KMS-11 (cell line): ENCODE data around the gene SHISA8.

ENCODE experiments used
- H2AFZ ChIP-seq: fragments of 200-600 bp; sonication (generic); 2 replicates; pipeline ENCODE4 v1.6.1; 2016; ENCODE audit warnings: antibody characterized with exemption, mixed run types, low read depth
- H3K27ac ChIP-seq: fragments of 200-600 bp; sonication (generic); 2 replicates; pipeline ENCODE4 v1.6.1; 2016; ENCODE audit warnings: mild to moderate bottlenecking, mixed run types
- H3K27me3 ChIP-seq: fragments of 200-600 bp; sonication (generic); 2 replicates; pipeline ENCODE4 v1.6.1; 2017; ENCODE audit warnings: mild to moderate bottlenecking, low read depth, mixed run types, moderate library complexity; ENCODE audit not compliant: insufficient read depth
- H3K36me3 ChIP-seq: fragments of 200-600 bp; sonication (generic); 2 replicates; pipeline ENCODE4 v1.6.1; 2017; ENCODE audit warnings: mild to moderate bottlenecking, mixed run types; ENCODE audit not compliant: insufficient read depth
- H3K4me1 ChIP-seq: fragments of 200-600 bp; sonication (generic); 2 replicates; pipeline ENCODE4 v1.6.1; 2016; ENCODE audit warnings: mild to moderate bottlenecking, low read depth, mixed run types; ENCODE audit not compliant: poor library complexity, severe bottlenecking
- H3K4me2 ChIP-seq: fragments of 200-600 bp; sonication (generic); 2 replicates; pipeline ENCODE4 v1.7.0; 2016; ENCODE audit warnings: mild to moderate bottlenecking, mixed run types
- H3K4me3 ChIP-seq: fragments of 200-600 bp; sonication (generic); IDR thresholded peaks from 2 replicates; pipeline ENCODE4 v1.6.1; 2017; ENCODE audit warnings: low read depth, low read length, mixed read lengths; ENCODE audit not compliant: insufficient read depth
- H3K79me2 ChIP-seq: fragments of 200-600 bp; sonication (generic); 2 replicates; pipeline ENCODE4 v1.6.1; 2016; ENCODE audit warnings: low read depth, mixed run types; ENCODE audit not compliant: insufficient read depth
- H3K9ac ChIP-seq: fragments of 200-600 bp; sonication (generic); 2 replicates; pipeline ENCODE4 v1.6.1; 2016; ENCODE audit warnings: mild to moderate bottlenecking, mixed run types
- H4K20me1 ChIP-seq: fragments of 200-600 bp; sonication (generic); 2 replicates; pipeline ENCODE4 v1.6.1; 2016; ENCODE audit warnings: mild to moderate bottlenecking, mixed run types; ENCODE audit not compliant: insufficient read depth
- TF ChIP-seq, protein P1 (sequence below): fragments of 200-600 bp; sonication (generic); conservative IDR thresholded peaks from 2 replicates; pipeline ENCODE4 v1.6.1; 2017; ENCODE audit warnings: low read depth, mild to moderate bottlenecking, antibody characterized with exemption, low read length, moderate library complexity, mixed read lengths

SHISA8 gene

DNA sequence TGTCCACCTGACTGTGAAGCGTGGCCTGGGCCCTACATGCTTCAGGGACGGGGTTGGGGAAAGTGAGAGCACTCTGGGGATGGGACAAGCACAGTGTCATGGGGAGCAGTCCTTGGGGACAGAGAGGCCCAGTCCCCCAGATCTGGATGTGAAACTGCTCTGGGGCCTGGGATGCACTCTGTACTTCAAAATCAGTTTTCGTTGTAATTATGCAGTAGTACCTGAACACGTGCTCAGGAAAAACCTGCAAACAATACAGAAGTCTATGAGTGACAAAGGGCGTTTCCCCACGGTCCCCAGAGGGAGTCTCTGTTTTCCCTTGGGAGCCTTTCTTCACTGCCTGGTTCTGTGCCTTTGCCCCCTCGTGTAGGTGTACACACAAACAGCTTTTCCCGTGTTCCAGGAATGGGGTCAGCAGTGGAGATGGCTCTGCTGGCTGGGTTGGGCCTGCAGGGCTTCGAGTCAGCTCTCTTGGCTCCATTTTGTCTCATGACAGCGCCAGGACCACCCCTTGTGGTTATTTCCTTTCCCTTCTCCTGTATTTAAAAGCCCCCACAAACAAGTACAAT is 16.9 kb upstream of the SHISA8 start:
- no peaks in the 10 kb centered on the region for H3K4me1 ChIP-seq
- no peak overlapping the region for H3K27ac ChIP-seq
- no peak overlapping the region for H3K9ac ChIP-seq
- no peak overlapping the region for H3K4me2 ChIP-seq
- TF ChIP-seq, protein P1, sequence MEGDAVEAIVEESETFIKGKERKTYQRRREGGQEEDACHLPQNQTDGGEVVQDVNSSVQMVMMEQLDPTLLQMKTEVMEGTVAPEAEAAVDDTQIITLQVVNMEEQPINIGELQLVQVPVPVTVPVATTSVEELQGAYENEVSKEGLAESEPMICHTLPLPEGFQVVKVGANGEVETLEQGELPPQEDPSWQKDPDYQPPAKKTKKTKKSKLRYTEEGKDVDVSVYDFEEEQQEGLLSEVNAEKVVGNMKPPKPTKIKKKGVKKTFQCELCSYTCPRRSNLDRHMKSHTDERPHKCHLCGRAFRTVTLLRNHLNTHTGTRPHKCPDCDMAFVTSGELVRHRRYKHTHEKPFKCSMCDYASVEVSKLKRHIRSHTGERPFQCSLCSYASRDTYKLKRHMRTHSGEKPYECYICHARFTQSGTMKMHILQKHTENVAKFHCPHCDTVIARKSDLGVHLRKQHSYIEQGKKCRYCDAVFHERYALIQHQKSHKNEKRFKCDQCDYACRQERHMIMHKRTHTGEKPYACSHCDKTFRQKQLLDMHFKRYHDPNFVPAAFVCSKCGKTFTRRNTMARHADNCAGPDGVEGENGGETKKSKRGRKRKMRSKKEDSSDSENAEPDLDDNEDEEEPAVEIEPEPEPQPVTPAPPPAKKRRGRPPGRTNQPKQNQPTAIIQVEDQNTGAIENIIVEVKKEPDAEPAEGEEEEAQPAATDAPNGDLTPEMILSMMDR = no peak
- peaks cover 7% of the 10 kb centered on the region; the same call in 1 of the 2 replicates for H3K27me3 ChIP-seq
- no peak overlapping the region for H3K4me3 ChIP-seq
- no peaks in the 10 kb centered on the region for H4K20me1 ChIP-seq
- no peaks in the 10 kb centered on the region for H3K79me2 ChIP-seq
- H3K36me3 ChIP-seq = no peaks in the 10 kb centered on the region
- H2AFZ ChIP-seq = no peak overlapping the region

DNA sequence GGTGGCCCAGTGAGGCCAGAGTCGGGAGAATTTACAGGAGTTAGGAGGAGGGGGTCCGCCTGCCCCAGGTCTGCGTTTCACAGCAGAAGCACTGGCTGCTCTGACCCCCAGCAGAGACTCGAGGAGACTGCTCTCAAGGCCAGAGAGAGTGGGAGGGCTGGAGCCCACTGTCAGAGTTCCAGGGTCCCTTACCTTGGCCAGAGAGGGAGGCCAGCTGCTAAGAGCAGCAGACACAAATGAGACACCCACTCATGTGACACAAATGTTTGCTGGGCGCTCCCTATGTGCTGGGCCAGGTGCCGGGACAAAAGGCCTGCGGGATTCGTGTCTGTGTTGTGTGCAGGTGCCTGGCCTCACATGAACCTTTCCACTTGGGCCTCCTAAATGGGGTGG is 14.5 kb upstream of the SHISA8 start:
- Histone ChIP-seq H3K36me3 (no peaks in the 10 kb centered on the region), H3K79me2 (no peaks in the 10 kb centered on the region), H3K4me3 (no peak overlapping the region), H3K27me3 (peaks cover 24% of the 10 kb centered on the region), H3K4me2 (no peak overlapping the region), H3K9ac (no peak overlapping the region), H3K27ac (no peak overlapping the region), H4K20me1 (no peaks in the 10 kb centered on the region), H3K4me1 (peaks cover 3% of the 10 kb centered on the region), H2AFZ (no peak overlapping the region)
- TF ChIP-seq, protein P1 = no peak

DNA sequence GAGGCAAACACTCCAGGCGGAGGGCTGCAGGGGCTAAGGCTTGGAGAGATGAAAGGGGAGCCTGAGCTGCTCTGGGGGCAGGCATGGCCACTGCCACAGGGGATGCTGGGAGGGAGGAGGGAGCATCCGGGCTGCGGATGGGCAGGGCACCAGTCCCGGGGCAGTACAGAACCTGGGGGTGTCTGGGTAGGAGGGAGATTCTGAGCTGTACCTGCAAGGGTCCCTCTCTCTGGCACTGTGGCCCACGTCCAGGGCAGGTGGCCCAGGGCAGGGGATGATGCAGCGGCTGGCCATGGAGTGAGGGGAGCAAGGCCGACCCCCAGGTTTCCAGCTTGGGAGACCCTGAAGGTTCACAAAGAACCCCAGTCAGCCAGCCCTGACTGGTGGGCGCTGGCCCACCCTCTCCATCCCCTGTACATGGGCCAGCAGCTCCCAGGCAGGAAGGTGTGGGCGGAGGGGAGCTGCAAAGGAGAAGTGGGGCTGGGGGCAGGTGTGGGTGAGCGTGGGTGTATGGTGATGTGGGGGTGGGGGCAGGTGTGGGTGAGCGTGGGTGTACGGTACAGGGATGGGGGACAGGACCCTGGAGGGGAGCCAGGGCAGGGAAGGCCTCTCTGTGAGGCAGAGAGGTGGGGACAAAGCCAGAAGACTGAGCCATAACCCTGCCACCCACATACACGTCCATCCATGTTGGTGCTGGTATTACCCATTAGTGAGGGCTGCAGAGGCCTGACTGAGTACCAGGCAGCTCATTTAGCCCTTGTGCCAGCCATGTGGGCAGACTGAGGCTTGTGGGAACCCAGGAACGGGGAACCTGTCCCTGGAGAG is 13.9 kb upstream of the SHISA8 start:
- Histone ChIP-seq H3K4me1 (peaks cover 3% of the 10 kb centered on the region), H3K27ac (no peak overlapping the region), H3K27me3 (peaks cover 24% of the 10 kb centered on the region), H3K4me2 (no peak overlapping the region), H3K36me3 (no peaks in the 10 kb centered on the region), H3K4me3 (no peak overlapping the region), H2AFZ (no peak overlapping the region), H4K20me1 (no peaks in the 10 kb centered on the region), H3K9ac (no peak overlapping the region), H3K79me2 (no peaks in the 10 kb centered on the region)
- TF ChIP-seq, protein P1 = no peak

DNA sequence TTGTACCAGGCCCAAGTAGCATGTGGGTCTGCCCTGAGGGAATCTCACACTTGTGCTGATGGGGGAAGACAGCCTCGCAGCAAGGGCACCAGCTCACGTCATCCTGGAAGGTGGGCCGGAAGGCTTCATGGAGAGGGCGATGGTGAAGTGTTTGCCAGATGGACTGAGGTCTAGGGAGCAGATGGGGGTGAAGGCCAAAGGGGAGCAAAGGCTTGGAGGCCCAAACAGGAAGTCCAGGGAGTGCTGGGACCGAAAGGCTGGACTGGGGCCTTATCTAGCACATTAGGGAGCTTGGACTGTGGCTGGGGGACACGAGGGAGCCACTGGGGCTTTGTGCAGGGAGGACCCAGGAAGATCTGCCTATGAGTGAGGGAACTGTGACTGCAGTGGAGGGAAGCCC is 12.9 kb upstream of the SHISA8 start:
- Histone ChIP-seq H3K4me2 (no peak overlapping the region), H3K79me2 (no peaks in the 10 kb centered on the region), H3K4me1 (peaks cover 3% of the 10 kb centered on the region), H4K20me1 (no peaks in the 10 kb centered on the region), H3K27ac (no peak overlapping the region), H3K27me3 (peaks cover 24% of the 10 kb centered on the region), H3K36me3 (no peaks in the 10 kb centered on the region), H3K4me3 (no peak overlapping the region), H3K9ac (no peak overlapping the region), H2AFZ (no peak overlapping the region)
- TF ChIP-seq, protein P1 = no peak
